GM21576 (cell line): ENCODE results near the gene P2RY8.
"Not testable (repeated sequence)": the region's sequence is repeated elsewhere in the genome, so short reads cannot be mapped to it uniquely, and the experiment has no call there.

ENCODE experiments used
- ATAC-seq: cut with Tn5 transposase; IDR thresholded peaks from one replicate; pipeline ENCODE4 v1.9.1; 2021; ENCODE audit warnings: mild to moderate bottlenecking, moderate library complexity; ENCODE audit not compliant: unreplicated experiment

P2RY8 gene

DNA sequence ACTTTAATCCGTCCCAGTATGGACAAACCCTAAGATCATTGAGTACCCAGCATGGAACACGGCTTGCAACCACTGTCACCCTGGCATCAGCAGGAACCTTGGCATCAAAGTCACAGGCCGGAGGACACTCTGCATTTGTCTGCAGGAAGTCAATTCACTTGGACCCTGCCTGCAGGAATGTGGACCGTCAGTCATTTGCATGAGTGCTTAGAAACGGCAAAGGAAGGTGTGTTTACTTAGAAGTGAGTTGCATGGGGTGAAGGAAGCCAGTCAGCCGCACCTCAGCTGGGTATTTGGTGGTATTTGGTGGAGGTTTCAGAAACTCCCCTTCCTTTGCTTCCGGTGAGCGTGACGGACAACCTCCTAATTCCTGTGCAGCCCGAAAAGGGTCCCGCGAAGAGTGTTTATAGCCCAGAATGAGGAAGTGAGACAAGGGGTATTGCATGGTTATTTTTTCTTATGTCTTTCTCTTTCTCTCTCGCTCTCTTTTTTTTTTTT, 15.5 kb downstream of the P2RY8 start:
- ATAC-seq: peak; percentile 82

DNA sequence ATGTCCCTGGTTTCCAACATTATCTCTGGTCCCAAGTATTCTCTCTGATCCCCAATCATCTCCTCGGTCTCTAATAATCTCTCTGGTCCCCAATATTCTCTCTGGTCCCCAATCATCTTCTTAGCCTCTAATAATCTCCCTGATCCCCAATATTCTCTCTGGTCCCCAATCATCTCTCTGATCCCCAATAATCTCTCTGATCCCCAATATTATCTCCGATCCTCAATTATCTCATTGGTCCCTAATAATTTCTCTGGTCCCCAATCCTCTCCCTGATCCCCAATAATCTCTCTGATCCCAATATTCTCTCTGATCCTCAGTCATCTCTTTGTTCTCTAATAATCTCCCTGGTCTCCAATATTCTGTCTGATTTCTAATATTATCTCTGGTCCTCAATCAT, 16.6 kb downstream of the P2RY8 start:
- ATAC-seq: no peak

DNA sequence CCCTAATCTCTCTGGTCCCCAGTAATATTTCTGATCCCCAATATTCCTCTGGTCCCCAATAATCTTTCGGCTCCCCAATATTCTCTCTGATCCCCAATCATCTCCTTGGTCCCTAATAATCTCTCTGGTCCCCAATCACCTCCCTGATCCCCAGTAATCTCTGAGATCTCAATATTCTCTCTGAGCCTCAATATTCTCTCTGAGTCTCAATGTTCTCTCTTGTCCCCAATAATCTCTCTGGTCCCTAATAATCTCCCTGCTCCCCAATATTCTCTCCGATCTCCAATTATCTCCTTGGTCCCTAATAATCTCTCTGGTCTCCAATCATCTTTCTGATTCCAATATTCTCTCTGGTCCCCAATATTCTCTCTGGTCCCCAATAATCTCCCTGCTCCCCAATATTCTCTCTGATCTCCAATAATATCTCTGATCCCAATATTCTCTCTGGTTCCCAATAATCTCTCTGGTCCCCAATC, 17.9 kb downstream of the P2RY8 start:
- ATAC-seq: no peak

DNA sequence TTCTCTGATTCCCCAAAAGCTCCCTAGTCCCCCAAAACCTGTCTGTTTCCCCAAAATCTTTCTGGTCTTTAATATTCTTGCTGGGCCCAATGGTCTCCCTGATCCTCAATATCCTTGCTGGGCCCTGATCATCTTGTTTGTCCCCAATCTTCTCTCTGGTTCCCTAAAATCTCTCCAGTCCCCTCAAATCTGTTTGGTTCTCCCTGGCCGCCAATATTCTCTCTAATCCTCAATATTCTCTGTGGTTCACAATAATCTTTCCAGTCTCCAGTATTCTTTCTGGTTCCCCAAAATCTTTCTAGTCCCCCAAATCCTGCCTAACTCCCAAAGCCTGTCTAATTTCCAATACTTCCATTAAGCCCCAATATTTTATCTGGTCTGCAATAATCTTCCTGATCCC, 18.5 kb downstream of the P2RY8 start:
- no peak for ATAC-seq

DNA sequence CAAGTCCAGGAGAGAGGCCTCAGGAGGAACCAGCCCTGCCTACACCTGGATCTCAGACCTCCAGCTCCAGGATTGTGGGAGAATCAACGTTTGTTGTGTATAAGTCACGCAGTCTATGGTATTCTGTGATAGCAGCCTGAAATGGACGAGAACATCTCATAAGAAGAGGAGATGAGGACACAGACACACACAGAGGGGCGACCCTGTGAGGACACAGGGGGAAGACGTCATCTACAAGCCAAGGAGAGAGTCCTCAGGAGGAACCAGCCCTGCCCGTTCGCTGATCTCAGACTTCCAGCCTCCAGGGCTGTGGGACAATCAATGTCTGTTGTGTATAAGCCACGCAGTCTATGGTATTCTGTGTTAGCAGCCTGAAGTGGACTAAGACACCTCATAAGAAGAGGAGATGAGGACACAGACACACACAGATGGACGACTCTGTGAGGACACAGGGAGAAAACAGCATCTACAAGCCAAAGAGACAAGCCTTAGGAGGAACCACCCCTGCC, 20.3 kb downstream of the P2RY8 start:
- no peak for ATAC-seq

DNA sequence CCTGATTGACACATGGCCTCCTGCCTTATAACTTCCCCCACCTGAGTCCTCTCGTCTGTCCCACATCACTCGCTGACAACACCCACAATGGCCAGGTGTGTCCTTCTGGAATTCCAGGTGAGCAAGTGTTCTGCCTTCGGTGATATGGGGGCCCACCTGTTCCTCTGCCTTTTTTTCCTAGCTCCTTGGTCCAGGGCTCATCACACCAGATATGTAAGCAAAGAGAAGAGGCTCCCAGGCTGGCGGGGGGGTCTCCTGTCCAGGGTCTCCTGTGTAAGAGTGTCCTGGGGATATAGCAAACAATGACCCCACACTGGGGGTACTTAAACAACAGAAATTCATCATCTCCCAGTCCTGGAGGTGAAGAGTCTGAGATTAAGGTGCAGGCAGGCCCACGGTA, 25.2 kb downstream of the P2RY8 start:
- ATAC-seq: no peak

DNA sequence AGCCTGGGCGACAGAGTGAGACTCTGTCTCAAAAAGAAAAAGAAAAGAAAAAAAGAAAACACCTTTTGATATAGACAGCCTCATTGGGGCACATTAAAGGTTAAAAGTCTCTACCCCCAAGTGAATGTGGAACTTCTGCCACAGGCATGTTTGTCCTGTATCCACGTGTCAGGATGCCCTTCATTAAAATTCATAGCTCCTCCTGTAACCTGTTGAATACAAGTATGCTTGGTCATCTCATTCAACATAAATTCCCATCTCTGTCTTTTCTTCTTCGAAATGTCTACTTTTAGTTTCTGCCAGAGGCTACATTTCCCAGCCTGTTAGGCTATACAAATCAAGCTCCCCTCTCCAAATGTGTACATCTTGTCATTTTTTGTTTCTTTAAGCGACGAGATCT, 25.8 kb downstream of the P2RY8 start:
- no peak for ATAC-seq

DNA sequence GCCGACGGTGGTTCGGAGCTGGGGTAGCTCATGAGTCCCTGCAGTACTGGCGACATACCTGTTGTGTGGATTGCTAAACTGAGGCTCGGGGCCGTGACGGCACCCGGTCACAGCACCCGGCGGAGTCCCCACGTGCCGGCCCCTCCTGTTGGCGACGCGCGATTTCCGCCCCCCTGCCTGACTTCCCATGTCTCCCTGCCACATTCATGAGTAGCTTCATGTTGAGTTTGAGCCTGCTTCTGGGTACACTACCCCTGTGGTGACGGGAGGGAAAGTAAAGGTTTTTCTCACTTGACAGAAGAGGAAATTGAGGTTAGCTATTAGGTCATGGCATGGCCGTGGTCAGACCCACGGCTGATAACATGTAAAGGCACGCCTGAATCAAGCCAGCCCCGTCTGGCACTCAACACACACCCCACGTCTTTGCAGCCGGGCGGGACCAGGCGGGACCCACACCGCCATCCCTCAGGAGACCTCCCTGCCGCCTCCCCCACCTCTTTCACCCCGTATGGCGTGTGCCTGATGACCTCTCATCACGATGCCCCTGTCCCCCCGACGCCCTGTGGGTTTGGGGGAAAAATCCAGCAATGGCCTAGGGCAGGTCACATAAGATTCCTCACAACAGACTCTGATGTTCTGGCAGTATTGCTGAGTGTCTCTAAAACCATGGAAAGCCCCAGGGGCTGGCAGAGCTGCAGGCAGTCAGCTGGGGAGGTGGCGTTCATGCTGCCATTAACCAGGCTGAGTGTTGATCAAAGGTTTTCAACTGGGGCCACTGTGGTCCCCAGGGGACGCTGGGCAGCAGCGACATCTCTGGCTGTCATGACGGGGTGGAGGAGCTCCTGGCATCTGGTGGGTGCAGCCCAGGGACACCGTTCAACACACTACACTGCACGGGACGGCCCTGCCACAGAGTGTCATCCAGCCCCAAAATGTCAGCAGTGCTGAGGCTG, 29.2 kb downstream of the P2RY8 start:
- peak; percentile 55 for ATAC-seq

DNA sequence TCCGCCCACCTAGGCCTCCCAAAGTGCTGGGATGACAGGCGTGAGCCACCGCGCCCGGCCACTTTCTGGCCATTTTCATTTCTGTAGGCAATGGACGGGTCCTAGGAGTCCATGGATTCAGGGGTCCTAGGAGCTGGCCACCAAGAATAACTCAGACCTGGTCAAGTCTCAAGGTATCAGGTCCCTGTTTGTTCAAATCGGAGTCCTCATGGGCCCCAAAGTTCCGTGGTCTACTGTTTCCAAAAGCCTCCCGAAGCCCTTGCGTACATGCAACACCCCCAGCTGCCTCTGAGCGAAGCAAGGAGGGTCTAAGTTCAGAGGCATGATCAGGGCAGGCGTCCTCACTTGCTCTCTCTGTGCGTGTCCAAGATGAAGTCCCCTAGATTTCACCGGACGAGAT, 30.1 kb downstream of the P2RY8 start:
- ATAC-seq: no peak

DNA sequence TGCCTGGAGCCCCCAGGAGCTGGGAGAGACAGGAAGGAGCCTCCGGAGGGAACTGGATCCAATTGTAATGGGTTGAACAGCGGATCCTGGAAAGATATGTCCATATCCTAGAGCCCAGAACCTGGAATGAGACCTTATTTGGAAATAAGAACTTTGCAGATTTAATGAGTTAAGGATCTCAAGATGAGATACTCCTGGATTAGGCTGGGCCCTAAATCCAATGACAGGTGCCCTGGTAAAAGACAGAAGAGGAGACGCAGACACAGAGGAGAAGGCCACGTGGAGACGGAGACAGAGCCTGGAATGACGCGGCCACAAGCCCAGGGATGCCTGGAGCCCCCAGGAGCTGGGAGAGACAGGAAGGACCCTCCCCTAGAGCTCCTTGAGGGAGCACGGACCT, 34.1 kb downstream of the P2RY8 start:
- no peak for ATAC-seq

DNA sequence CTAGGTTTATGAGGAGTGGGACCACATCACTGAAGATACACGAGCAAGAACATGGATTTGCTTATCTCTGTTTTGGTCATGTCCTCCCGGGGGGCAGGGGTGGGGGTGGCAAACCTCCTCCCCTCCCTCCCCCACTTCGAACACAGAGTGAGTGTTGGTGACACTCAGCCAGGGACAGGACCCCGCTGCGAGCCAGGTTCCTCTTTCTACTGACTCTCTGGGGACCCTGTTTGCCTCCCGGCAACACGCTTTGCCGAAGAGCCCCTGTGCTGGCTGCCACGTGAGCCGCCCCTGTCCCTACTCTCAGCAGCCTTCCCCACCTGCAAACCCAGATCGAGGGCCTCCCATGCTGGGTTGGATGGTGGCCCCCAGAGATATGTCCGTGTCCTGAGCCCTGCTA, 34.7 kb downstream of the P2RY8 start:
- peak; percentile 53 for ATAC-seq

DNA sequence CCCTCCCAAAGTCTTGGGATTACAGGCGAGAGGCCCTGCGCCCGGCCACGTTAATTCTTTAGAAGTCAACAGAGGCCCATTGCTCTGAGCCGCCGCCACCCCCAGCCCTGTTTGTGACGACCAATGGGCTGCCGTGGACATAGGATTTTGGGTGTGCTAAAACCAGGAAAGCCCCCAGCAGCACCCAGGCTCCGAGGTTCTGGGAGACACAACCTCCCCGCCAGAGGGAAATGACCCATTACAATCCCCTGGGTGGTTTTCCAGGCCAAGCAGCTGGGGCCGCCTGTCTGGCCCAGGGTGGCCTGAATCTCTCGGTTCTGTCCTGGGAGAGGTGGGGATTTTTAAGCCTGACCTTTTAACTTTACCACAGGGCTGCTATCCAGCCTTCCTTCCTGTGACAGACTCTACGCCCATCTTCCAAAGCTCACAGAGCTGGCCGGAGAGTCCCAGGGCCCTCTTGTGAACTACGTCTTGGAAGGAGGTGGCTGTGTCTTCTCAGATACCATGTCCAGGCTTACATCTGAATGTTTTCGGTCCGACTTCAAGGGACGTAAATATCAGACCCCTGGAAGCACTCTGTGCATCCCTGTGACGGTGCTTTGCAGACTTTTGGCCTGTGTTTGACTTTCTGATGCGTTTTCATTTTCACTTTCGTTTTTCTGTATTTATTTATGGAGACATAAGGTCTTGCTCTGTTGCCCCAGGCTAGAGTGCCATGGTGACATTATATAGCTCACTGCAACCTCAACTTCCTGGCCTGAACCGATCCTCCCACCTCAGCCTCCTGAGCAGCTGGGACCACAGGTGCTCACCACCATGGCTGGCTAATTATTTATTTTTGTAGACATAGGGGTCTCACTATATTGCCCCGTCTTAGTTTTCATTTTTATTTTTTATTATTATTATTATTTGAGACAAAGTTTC, 36.0 kb downstream of the P2RY8 start:
- peak; percentile 61 for ATAC-seq

DNA sequence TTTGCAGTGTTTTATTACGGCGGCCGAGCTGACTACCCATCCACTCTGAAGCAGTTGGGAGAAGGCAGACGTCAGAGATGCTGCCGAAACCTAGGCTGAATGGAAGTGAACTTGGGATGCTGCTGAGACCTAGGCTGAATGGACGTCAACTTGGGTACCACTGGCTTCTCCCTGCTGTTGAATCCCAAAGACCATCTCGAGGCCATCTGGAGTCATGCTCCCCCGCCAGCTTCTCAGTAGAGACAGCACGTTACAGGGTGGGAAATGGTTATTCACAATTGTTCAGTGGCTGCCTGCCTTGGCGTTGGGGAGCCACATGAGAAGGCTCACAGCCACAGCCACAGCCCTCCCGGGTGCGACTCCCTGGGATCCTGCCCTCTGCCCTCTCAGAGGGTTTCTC, 40.9 kb downstream of the P2RY8 start:
- ATAC-seq: no peak

DNA sequence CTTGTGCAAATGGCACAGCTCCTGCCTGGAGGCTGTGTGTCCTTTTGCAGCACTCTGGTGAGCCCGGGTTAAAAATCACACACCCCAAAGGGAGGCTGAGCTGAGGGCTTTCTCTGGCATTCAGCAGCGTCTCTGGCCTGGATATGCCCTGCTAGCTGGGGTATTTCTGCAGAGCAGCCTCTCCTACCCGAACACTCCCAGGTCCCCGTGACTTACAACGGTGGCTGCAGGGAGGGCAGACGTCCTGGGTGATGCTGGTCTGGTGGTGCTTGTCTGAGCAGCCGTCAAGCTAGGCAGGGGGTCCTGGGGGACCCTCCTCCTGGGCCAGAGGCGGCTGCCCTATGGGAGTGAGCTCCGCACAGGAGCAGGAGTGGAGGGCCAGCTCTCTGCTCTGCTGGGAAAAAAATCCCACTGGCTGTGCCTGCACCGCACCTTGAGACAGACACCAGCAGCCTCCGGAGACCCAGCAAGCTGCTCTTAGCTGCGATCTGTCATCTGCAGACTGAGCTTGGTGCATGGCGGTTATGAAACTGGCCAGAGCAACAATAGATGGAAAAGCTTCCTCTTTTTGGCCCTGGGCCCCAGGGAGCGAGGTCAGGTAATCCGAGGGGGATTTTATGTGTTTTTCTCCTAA, 43.0 kb downstream of the P2RY8 start:
- peak; percentile 58 for ATAC-seq

DNA sequence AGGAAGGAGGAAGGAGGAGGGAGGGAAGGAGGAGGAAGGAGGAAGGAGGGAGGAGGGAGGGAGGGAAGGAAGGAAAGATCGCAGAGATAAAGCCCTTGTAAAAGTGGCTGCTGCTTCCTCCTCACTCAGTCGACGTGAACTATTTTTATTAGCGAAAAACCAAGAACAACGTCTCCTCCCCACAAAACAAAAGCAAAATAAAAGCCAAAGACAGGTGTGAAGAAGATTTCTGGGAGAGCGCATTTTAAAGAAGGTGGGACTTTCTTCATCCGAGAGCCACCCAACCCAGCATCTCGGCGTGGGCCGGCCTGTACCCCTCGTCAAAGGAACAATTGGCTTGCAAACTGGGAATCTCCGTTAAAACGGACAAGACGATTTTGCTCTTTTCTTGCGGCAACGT, 43.6 kb downstream of the P2RY8 start:
- ATAC-seq: no peak

DNA sequence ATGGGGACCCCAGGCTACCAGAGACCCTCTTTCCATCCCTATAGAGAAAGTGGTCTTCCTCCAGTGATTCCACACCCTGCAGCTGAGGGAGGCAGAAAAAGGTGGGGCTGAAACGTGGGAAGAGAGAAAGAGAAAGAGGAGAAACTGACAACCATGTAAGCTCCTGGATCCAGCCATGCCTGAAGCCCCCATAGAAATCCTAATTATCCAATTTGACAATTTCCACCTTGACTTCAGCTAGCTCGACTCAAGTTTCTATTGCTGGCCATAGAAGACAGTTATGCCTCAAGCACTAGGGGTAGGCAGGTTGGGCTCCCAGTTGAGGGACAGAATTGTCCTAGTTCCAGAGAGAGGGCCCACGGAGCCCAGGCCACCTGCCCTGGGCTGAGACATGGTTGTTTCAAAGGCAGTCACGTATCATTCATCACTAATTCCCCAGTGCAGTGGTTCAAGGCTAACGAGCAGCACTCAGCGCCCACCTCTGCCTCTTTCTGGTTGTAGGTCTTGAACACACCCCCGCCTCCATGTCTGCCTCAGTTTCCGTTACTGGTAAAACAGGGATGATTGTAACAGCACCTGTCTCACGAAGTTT, 44.5 kb downstream of the P2RY8 start:
- ATAC-seq: no peak

DNA sequence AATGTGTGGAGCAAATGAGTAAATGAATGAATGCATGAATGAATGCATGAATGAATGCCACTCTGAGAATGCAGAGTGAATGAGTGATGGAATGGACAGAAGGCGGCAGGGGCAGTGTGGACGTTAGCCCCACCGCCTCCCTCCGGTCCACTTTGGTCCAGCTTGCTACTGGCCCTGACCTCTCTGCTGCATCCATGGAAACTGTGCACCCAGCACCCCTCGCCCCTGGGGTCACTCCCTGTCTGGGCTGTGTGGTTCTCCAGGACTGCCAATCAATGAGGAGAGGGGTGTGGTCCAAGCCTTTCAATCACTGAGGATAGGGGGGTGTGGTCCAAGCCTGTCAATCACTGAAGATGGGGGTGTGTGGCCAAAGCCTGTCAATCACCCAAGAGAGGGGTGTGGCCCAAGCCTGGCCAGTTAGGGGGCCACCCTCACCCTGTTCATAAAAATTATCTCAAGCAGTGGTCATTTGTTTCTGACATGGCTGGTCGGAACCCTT, 45.1 kb downstream of the P2RY8 start:
- peak; percentile 71 for ATAC-seq

DNA sequence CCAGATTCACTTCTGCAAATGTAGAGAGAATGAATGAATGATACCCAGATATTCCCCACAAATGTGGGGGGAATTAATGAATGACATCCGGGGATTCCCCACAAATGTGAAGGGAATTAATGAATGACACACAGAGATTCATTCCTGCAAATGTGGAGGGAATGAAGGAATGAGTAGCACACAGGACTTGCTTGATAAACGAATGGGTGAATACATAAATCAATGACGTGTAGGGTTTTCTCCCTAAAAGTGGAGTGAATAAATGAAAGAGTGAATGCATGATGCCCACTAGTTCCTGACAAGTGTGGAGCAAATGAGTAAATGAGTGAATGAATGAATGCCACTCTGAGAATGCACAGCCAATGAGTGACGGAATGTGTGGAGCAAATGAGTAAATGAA, 45.7 kb downstream of the P2RY8 start:
- not testable (repeated sequence) for ATAC-seq

DNA sequence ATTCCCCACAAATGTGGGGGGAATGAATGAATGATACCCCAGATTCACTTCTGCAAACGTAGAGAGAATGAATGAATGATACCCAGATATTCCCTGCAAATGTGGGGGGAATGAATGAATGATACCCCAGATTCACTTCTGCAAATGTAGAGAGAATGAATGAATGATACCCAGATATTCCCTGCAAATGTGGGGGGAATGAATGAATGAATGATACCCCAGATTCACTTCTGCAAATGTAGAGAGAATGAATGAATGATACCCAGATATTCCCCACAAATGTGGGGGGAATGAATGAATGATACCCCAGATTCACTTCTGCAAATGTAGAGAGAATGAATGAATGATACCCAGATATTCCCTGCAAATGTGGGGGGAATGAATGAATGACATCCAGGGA, 46.3 kb downstream of the P2RY8 start:
- ATAC-seq: not testable (repeated sequence)

DNA sequence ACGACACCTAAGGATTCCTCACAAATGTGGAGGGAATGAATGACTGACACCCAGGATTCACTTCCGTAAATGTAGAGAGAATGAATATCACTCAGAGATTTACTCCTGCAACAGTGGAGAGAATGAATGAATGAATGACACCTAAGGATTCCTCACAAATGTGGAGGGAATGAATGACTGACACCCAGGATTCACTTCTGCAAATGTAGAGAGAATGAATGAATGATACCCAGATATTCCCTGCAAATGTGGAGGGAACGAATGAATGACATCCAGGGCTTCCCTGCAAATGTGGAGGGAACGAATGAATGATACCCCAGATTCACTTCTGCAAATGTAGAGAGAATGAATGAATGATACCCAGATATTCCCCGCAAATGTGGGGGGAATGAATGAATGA, 47.6 kb downstream of the P2RY8 start:
- not testable (repeated sequence) for ATAC-seq
